Smooth muscle cell (in vitro differentiated cells): ENCODE data around the gene HK2. TPM values are rescaled to one million over a fixed set of nuclear protein-coding genes. Genes with fewer than 3 reads are reported as not detected.

ENCODE experiments used
- DNase-seq: peaks from one replicate; lab custom pipeline; 2025; ENCODE audit not compliant: unreplicated experiment; lab: John Stamatoyannopoulos, UW
- H2AFZ ChIP-seq: fragments of 200-600 bp; sonication (generic); 2 replicates; pipeline ENCODE4 v1.6.0; 2016; ENCODE audit warnings: antibody characterized with exemption, low read depth, mild to moderate bottlenecking
- H3F3A ChIP-seq: fragments of 200-600 bp; sonication (generic); 2 replicates; pipeline ENCODE4 v1.6.0; 2017; ENCODE audit warnings: antibody characterized with exemption, low read depth
- H3K27ac ChIP-seq: fragments of 200-600 bp; sonication (generic); 2 replicates; pipeline ENCODE4 v1.5.1; 2016; ENCODE audit warnings: low read depth, mild to moderate bottlenecking
- H3K27me3 ChIP-seq: fragments of 200-600 bp; sonication (generic); 2 replicates; pipeline ENCODE4 v1.6.1; 2016; ENCODE audit warnings: low read depth, mild to moderate bottlenecking
- H3K36me3 ChIP-seq: fragments of 200-600 bp; sonication (generic); 2 replicates; pipeline ENCODE4 v1.5.1; 2016; ENCODE audit warnings: low read depth
- H3K4me1 ChIP-seq: fragments of 200-600 bp; sonication (generic); 2 replicates; pipeline ENCODE4 v1.5.1; 2016; ENCODE audit warnings: low read depth
- H3K4me2 ChIP-seq: fragments of 200-600 bp; sonication (generic); 2 replicates; pipeline ENCODE4 v1.6.0; 2016; ENCODE audit warnings: mild to moderate bottlenecking
- H3K4me3 ChIP-seq: fragments of 200-600 bp; sonication (generic); 2 replicates; pipeline ENCODE4 v1.5.1; 2016; ENCODE audit warnings: mild to moderate bottlenecking
- H3K79me2 ChIP-seq: fragments of 200-600 bp; sonication (generic); 2 replicates; pipeline ENCODE4 v1.6.0; 2016; ENCODE audit warnings: low read depth, mild to moderate bottlenecking
- H3K9ac ChIP-seq: fragments of 200-600 bp; sonication (generic); 2 replicates; pipeline ENCODE4 v1.6.0; 2016; ENCODE audit warnings: low read depth
- H3K9me3 ChIP-seq: fragments of 200-600 bp; sonication (generic); replicated peaks from 2 replicates; pipeline ENCODE4 v1.5.1; 2016; ENCODE audit warnings: low read depth
- H4K20me1 ChIP-seq: fragments of 200-600 bp; sonication (generic); 2 replicates; pipeline ENCODE4 v1.6.0; 2016; ENCODE audit warnings: low read depth
- WGBS: methylation state at CpG from one replicate; pipeline ENCODE4 v1.1.7; 2016; ENCODE audit warnings: low lambda C conversion rate; 5-methylcytosine and 5-hydroxymethylcytosine counted together
- polyA plus RNA-seq: library from polyadenylated mRNA; unstranded; fragments of >200 nt; fragmentation: Nextera tagmentation; extraction: Ambion mirVana; gene quantifications from 2 replicates; pipeline ENCODE4 v1.2.1, GENCODE V29; 2016
- total RNA-seq: library from RNA; depleted of rRNA; stranded (reverse); fragments of >200 nt; gene quantifications from 2 replicates; pipeline ENCODE4 v1.2.3, GENCODE V29; 2014
- TF ChIP-seq, protein P1 (sequence below): fragments of 200-600 bp; sonication (generic); IDR thresholded peaks from 2 replicates; pipeline ENCODE4 v1.5.1; 2017; ENCODE audit warnings: borderline replicate concordance, mild to moderate bottlenecking, antibody characterized with exemption; ENCODE audit not compliant: insufficient read depth, poor library complexity, severe bottlenecking

The HK2 gene
- total and polyA plus RNA-seq, 2 experiments from 2014 or later, result 20.3 to 38.0 TPM

DNA sequence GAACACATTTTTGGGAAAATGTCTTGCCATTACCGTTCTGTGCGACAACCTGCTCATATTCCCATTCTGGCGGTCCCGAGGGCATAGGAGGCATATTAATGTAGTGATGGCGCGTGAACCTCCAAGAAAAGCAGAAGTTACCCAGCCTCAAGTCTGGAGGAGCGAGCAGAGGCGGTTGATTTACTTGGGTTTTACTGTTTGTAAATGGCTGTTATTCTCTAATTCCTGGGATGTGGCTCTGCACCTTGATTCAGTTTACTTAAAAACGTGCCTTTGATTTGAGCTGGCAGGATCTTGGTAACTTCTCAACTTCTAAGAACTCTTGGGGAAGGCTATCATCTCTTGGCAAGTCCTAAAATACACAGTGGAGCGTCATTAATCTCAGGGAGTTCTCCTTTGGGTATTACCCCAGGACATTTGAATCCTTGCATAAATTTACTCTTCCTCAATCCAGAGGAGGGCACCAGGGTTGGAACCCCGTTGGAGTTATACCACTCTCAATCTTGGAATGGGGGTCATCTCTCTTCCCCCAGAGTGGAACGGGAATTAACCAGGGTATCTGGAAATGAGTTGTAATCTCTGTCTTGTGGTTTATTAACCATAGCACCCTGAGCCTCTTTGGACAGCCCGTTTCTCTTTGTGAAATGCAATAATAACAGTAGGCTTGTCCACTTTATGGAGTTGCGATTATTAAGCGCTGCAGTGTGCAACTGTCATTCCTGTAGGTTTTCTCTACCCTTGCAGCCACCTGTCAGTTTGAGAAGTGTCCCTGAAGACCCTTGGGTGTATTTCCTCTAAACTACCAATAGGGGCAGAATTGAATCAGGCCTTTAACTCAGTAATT is 2.1 kb downstream of the HK2 start:
- Histone ChIP-seq H3K4me3 (peak overlapping the region; percentile 89), H3K9ac (peak overlapping the region; percentile 65), H3K27me3 (no peaks in the 10 kb centered on the region), H3K4me1 (peaks cover 13% of the 10 kb centered on the region), H3K4me2 (peak overlapping the region; percentile 96), H3K9me3 (no peaks in the 10 kb centered on the region), H3F3A (no peaks in the 10 kb centered on the region), H3K79me2 (peaks cover 62% of the 10 kb centered on the region), H2AFZ (no peak overlapping the region), H3K27ac (no peak overlapping the region), H4K20me1 (peaks cover 61% of the 10 kb centered on the region), H3K36me3 (no peaks in the 10 kb centered on the region)
- DNase-seq, result no peak
- WGBS, result 7% methylated on average over 15 of the region's 15 CpGs
- TF ChIP-seq, protein P1, sequence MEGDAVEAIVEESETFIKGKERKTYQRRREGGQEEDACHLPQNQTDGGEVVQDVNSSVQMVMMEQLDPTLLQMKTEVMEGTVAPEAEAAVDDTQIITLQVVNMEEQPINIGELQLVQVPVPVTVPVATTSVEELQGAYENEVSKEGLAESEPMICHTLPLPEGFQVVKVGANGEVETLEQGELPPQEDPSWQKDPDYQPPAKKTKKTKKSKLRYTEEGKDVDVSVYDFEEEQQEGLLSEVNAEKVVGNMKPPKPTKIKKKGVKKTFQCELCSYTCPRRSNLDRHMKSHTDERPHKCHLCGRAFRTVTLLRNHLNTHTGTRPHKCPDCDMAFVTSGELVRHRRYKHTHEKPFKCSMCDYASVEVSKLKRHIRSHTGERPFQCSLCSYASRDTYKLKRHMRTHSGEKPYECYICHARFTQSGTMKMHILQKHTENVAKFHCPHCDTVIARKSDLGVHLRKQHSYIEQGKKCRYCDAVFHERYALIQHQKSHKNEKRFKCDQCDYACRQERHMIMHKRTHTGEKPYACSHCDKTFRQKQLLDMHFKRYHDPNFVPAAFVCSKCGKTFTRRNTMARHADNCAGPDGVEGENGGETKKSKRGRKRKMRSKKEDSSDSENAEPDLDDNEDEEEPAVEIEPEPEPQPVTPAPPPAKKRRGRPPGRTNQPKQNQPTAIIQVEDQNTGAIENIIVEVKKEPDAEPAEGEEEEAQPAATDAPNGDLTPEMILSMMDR, result peak; percentile 65

DNA sequence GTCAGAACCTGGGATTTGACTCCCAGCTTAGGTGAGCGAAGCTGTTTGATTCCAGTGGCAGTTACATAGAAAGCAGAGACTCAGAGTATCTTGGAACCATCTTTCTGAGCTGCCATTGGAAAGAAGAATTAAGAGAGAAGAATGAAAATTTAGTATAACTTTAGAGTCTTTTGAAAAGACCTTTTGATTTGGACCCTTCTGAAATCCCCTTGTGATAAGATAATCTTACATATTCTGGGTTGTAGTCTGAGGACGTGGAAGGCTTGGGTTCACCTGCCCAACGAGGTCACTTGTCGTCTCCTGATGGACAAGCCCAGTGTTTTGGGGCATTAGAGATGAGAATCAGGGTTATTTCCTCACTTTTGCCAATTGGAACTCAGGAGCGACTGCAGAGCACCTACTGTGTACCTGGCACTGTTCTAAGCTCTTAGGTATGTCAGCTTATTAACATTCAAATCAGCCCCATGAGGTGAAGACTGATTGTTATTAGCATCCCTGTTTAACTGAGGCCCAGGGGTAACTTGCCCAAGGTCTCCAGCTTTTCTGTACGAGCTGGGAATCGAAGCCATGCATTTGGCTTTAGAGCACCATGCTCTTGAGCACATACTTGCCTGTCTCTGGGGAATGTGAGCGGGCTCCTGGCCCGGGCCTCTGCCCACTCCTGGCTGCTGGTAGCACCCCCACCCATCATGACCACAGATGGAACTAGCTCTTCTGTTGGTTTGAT is 2.9 kb downstream of the HK2 start:
- Histone ChIP-seq H3K79me2 (peaks cover 70% of the 10 kb centered on the region), H3K27me3 (no peaks in the 10 kb centered on the region), H2AFZ (no peak overlapping the region), H4K20me1 (peaks cover 69% of the 10 kb centered on the region), H3K9ac (no peak overlapping the region), H3K4me1 (peaks cover 13% of the 10 kb centered on the region), H3K36me3 (no peaks in the 10 kb centered on the region), H3K27ac (no peak overlapping the region), H3F3A (no peaks in the 10 kb centered on the region), H3K4me3 (peak overlapping the region; percentile 89), H3K9me3 (no peaks in the 10 kb centered on the region), H3K4me2 (peak overlapping the region; percentile 96)
- no peak for DNase-seq
- WGBS, result 55% methylated on average over 9 of the region's 9 CpGs
- TF ChIP-seq, protein P1, result no peak

- no peak for DNase-seq
- Histone ChIP-seq H2AFZ (no peak overlapping the region), H3K4me3 (no peak overlapping the region), H3K4me1 (peaks cover 38% of the 10 kb centered on the region), H4K20me1 (peaks cover 82% of the 10 kb centered on the region), H3K9me3 (no peaks in the 10 kb centered on the region), H3K9ac (no peak overlapping the region), H3K27ac (no peak overlapping the region), H3F3A (peaks cover 21% of the 10 kb centered on the region), H3K27me3 (no peaks in the 10 kb centered on the region), H3K79me2 (peaks cover 85% of the 10 kb centered on the region), H3K4me2 (no peak overlapping the region), H3K36me3 (no peaks in the 10 kb centered on the region)
- WGBS, result 97% methylated on average over 2 of the region's 2 CpGs
- TF ChIP-seq, protein P1, result no peak
These were observed 7.7 kb downstream of the HK2 start for GRCh38 chr2:74841641-74842040.
